GM18868 (cell line): ENCODE data around the gene JPH2.

Experiments
- ATAC-seq: cut with Tn5 transposase; IDR thresholded peaks from one replicate; pipeline ENCODE4 v1.9.1; 2021; ENCODE audit warnings: mild to moderate bottlenecking, moderate library complexity; ENCODE audit not compliant: unreplicated experiment

Gene JPH2

GRCh38 chr20:44126445-44126844, 60.5 kb downstream of the JPH2 start:
- ATAC-seq = no peak

GRCh38 chr20:44125332-44126127, 61.5 kb downstream of the JPH2 start:
- no peak for ATAC-seq

- no peak for ATAC-seq
These were observed 63.0 kb downstream of the JPH2 start for GRCh38 chr20:44123874-44124535.

GRCh38 chr20:44123251-44123650, 63.7 kb downstream of the JPH2 start:
- no peak for ATAC-seq

- ATAC-seq = no peak
These were observed 66.1 kb downstream of the JPH2 start for GRCh38 chr20:44120676-44121425.

GRCh38 chr20:44118185-44119033, 68.6 kb downstream of the JPH2 start:
- ATAC-seq = no peak

- ATAC-seq = no peak
These were observed 69.4 kb downstream of the JPH2 start for GRCh38 chr20:44117296-44118184.

GRCh38 chr20:44115762-44116644, 71.0 kb downstream of the JPH2 start:
- no peak for ATAC-seq

GRCh38 chr20:44115181-44115580, 71.8 kb downstream of the JPH2 start:
- ATAC-seq = no peak

GRCh38 chr20:44113618-44114376, 73.2 kb downstream of the JPH2 start:
- ATAC-seq = no peak

- ATAC-seq = no peak
These were observed 73.9 kb downstream of the JPH2 start for GRCh38 chr20:44112889-44113617.

- ATAC-seq = no peak
These were observed 74.5 kb downstream of the JPH2 start for GRCh38 chr20:44112456-44112855.

GRCh38 chr20:44111712-44112335, 75.2 kb downstream of the JPH2 start:
- no peak for ATAC-seq

- no peak for ATAC-seq
These were observed 76.0 kb downstream of the JPH2 start for GRCh38 chr20:44110816-44111568.

- ATAC-seq = no peak
These were observed 77.0 kb downstream of the JPH2 start for GRCh38 chr20:44109951-44110361.

- ATAC-seq = no peak
These were observed 80.4 kb downstream of the JPH2 start for GRCh38 chr20:44106615-44107014.
